Measurements from ENCODE around the gene UGT8. TPM values are rescaled to one million over a fixed set of nuclear protein-coding genes. Genes with fewer than 3 reads are reported as not detected.

Gene UGT8
- total RNA-seq, 1 experiment from 2014 or later: 1.2 TPM

- ChIA-PET CTCF (no interaction called here), POLR2A (ENCODE audit: low non-redundant PET) (no interaction called here)
- Histone ChIP-seq H3K27me3 (replicated peaks; ENCODE audit: insufficient read depth, low read depth, low read length, poor library complexity) (no peaks in the 10 kb centered on the region), H3K27ac (ENCODE audit: low read depth, low read length, poor library complexity, severe bottlenecking) (no peak overlapping the region), H3K4me3 (ENCODE audit: low read depth, low read length, poor library complexity, severe bottlenecking) (no peak overlapping the region), H3K4me1 (ENCODE audit: insufficient read depth, low read length, poor library complexity, severe bottlenecking) (peaks cover 20% of the 10 kb centered on the region), H3K9me3 (ENCODE audit: low read depth, low read length, poor library complexity, severe bottlenecking) (no peaks in the 10 kb centered on the region), H3K36me3 (ENCODE audit: insufficient read depth, low read length, poor library complexity, severe bottlenecking) (no peaks in the 10 kb centered on the region)
- intact Hi-C loops (cut with micrococcal nuclease; ENCODE audit: unreplicated experiment): no loop called here
- BruUV-seq (replicated peaks): no TSS peak
- no peak for DNase-seq (ENCODE audit: low spot score)
- TF ChIP-seq, protein P1, sequence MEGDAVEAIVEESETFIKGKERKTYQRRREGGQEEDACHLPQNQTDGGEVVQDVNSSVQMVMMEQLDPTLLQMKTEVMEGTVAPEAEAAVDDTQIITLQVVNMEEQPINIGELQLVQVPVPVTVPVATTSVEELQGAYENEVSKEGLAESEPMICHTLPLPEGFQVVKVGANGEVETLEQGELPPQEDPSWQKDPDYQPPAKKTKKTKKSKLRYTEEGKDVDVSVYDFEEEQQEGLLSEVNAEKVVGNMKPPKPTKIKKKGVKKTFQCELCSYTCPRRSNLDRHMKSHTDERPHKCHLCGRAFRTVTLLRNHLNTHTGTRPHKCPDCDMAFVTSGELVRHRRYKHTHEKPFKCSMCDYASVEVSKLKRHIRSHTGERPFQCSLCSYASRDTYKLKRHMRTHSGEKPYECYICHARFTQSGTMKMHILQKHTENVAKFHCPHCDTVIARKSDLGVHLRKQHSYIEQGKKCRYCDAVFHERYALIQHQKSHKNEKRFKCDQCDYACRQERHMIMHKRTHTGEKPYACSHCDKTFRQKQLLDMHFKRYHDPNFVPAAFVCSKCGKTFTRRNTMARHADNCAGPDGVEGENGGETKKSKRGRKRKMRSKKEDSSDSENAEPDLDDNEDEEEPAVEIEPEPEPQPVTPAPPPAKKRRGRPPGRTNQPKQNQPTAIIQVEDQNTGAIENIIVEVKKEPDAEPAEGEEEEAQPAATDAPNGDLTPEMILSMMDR (conservative IDR thresholded peaks at IDR 0.05; ENCODE audit: low read depth, low read length): no peak
- TF ChIP-seq EZH2 (IDR thresholded peaks at IDR 0.05; ENCODE audit: borderline replicate concordance, low read depth, low read length, poor library complexity, severe bottlenecking): no peak
Observed at GRCh38 chr4:114725066-114725465, 126.5 kb downstream of the UGT8 start.

DNA sequence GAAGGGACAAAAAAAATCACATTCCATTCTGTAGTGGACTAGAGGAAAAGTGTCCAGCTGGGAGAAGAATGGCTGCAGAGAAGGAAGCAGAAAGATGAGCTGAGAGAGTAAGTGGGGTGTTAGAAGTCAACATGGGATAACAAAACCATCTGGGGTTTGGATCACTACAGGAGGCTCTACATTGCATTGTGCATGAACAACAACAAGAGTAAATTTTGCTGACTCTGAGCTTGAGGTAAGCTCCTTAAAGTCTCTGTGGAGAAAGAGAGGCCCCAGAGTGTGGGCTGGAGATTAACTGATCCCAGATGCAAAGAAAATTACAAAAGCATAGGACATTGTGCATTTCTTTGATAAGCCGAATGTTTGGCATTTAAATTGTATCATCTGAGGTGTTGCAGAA, 128.9 kb downstream of the UGT8 start:
- CTCF ChIA-PET: no interaction called here

More for the DNA sequence above, 128.9 kb downstream of the UGT8 start:
- intact Hi-C loops (cut with micrococcal nuclease; ENCODE audit: unreplicated experiment): no loop called here
- Histone ChIP-seq H3K27ac (ENCODE audit: low read depth, low read length, poor library complexity, severe bottlenecking) (no peak overlapping the region), H3K36me3 (ENCODE audit: insufficient read depth, low read length, poor library complexity, severe bottlenecking) (no peaks in the 10 kb centered on the region), H3K4me3 (ENCODE audit: low read depth, low read length, poor library complexity, severe bottlenecking) (no peak overlapping the region), H3K4me1 (ENCODE audit: insufficient read depth, low read length, poor library complexity, severe bottlenecking) (peaks cover 20% of the 10 kb centered on the region), H3K9me3 (ENCODE audit: low read depth, low read length, poor library complexity, severe bottlenecking) (no peaks in the 10 kb centered on the region), H3K27me3 (replicated peaks; ENCODE audit: insufficient read depth, low read depth, low read length, poor library complexity) (no peaks in the 10 kb centered on the region)
- no TSS peak for BruUV-seq (replicated peaks)
- POLR2A ChIA-PET (ENCODE audit: low non-redundant PET): interaction anchor here (0.8 kb wide), 1 partner anchor 10 kb away, joined by 4 read pairs; no protein-coding TSS in a partner anchor
- DNase-seq (ENCODE audit: low spot score): peak; percentile 59
- no peak for TF ChIP-seq EZH2 (IDR thresholded peaks at IDR 0.05; ENCODE audit: borderline replicate concordance, low read depth, low read length, poor library complexity, severe bottlenecking)
- TF ChIP-seq, protein P1 (conservative IDR thresholded peaks at IDR 0.05; ENCODE audit: low read depth, low read length): no peak

Small RNAs within 50 kb of the gene (microRNA-seq; reads per million reads assigned to microRNA genes)
- gene MIR577: 8.9 reads per million, percentile 28 among the genes with 10 or more reads in this experiment
